Type B pancreatic cell (in vitro differentiated cells): Measurements from ENCODE around the gene ICA1L. TPM values are rescaled to one million over a fixed set of nuclear protein-coding genes. Genes with fewer than 3 reads are reported as not detected.
"Not testable (repeated sequence)": the region's sequence is repeated elsewhere in the genome, so short reads cannot be mapped to it uniquely, and the experiment has no call there.

Experiments used
- DNase-seq: peaks from one replicate; pipeline ENCODE4 v3.0.0; 2021; ENCODE audit warnings: mixed read lengths; ENCODE audit not compliant: unreplicated experiment; ENCODE audit errors: extremely low spot score
- H3K27ac Mint-ChIP-seq: 2 replicates; pipeline ENCODE4 v1.8.0; 2021; ENCODE audit warnings: mild to moderate bottlenecking, mixed read lengths
- H3K27me3 Mint-ChIP-seq: 2 replicates; pipeline ENCODE4 v1.8.0; 2021; ENCODE audit warnings: mixed read lengths
- H3K36me3 Mint-ChIP-seq: 2 replicates; pipeline ENCODE4 v1.8.0; 2021; ENCODE audit warnings: mixed read lengths
- H3K4me1 Mint-ChIP-seq: one replicate; pipeline ENCODE4 v1.8.0; 2021; ENCODE audit warnings: mixed read lengths; ENCODE audit not compliant: unreplicated experiment
- H3K4me3 Mint-ChIP-seq: 2 replicates; pipeline ENCODE4 v1.8.0; 2021; ENCODE audit warnings: mild to moderate bottlenecking, mixed read lengths
- H3K9me3 Mint-ChIP-seq: 2 replicates; pipeline ENCODE4 v1.8.0; 2021; ENCODE audit warnings: mixed read lengths
- CTCF ChIP-seq: fragments of 200-600 bp; sonication (generic); conservative IDR thresholded peaks from 2 replicates; pipeline ENCODE4 v1.5.0; 2021; ENCODE audit warnings: antibody characterized with exemption, mild to moderate bottlenecking
- total RNA-seq: library from RNA; stranded (reverse); gene quantifications from 2 replicates; pipeline ENCODE4 v1.2.1, GENCODE V29; 2021; ENCODE audit warnings: low replicate concordance

Gene ICA1L
- total RNA-seq, 1 donor from 2014 or later, result 11.5 TPM

- H3K27me3 Mint-ChIP-seq, result no peaks in the 10 kb centered on the region
- H3K27ac Mint-ChIP-seq, result no peak overlapping the region
- no peak for DNase-seq
- H3K36me3 Mint-ChIP-seq, result no peaks in the 10 kb centered on the region
- H3K4me3 Mint-ChIP-seq, result no peak overlapping the region
- no peak for TF ChIP-seq CTCF
- no peaks in the 10 kb centered on the region for H3K9me3 Mint-ChIP-seq
- H3K4me1 Mint-ChIP-seq, result no peaks in the 10 kb centered on the region
These were observed 13.0 kb downstream of the ICA1L start for GRCh38 chr2:202858601-202859000.

GRCh38 chr2:202849343-202849742 is 22.2 kb downstream of the ICA1L start:
- H3K4me1 Mint-ChIP-seq, H3K36me3 Mint-ChIP-seq: not testable (repeated sequence)

GRCh38 chr2:202848813-202849212 is 22.8 kb downstream of the ICA1L start:
- Mint-ChIP-seq H3K4me3 (no peak overlapping the region), H3K36me3 (no peaks in the 10 kb centered on the region), H3K27me3 (no peaks in the 10 kb centered on the region), H3K4me1 (no peaks in the 10 kb centered on the region), H3K27ac (no peak overlapping the region), H3K9me3 (peaks cover 5% of the 10 kb centered on the region)
- no peak for TF ChIP-seq CTCF
- no peak for DNase-seq

More at GRCh38 chr2:202849343-202849742, 22.2 kb downstream of the ICA1L start:
- DNase-seq, H3K4me3 Mint-ChIP-seq, H3K9me3 Mint-ChIP-seq, H3K27me3 Mint-ChIP-seq, H3K27ac Mint-ChIP-seq: not testable (repeated sequence)

GRCh38 chr2:202847693-202848524 is 23.7 kb downstream of the ICA1L start:
- no peak for TF ChIP-seq CTCF
- DNase-seq, result no peak
- no peak overlapping the region for H3K4me3 Mint-ChIP-seq
- peaks cover 5% of the 10 kb centered on the region for H3K9me3 Mint-ChIP-seq
- no peaks in the 10 kb centered on the region for H3K36me3 Mint-ChIP-seq
- H3K27me3 Mint-ChIP-seq, result no peaks in the 10 kb centered on the region
- H3K4me1 Mint-ChIP-seq, result no peaks in the 10 kb centered on the region
- no peak overlapping the region for H3K27ac Mint-ChIP-seq

GRCh38 chr2:202844656-202845055 is 26.9 kb downstream of the ICA1L start:
- TF ChIP-seq CTCF, result no peak
- Mint-ChIP-seq H3K4me1 (no peaks in the 10 kb centered on the region), H3K27ac (no peak overlapping the region), H3K27me3 (no peaks in the 10 kb centered on the region), H3K36me3 (peaks cover 8% of the 10 kb centered on the region), H3K9me3 (peaks cover 6% of the 10 kb centered on the region), H3K4me3 (no peak overlapping the region)
- no peak for DNase-seq

GRCh38 chr2:202842690-202843089 is 28.9 kb downstream of the ICA1L start:
- H3K9me3 Mint-ChIP-seq, result peaks cover 6% of the 10 kb centered on the region
- H3K4me1 Mint-ChIP-seq, result no peaks in the 10 kb centered on the region
- no peak for DNase-seq
- no peak overlapping the region for H3K4me3 Mint-ChIP-seq
- H3K27me3 Mint-ChIP-seq, result no peaks in the 10 kb centered on the region
- no peak overlapping the region for H3K27ac Mint-ChIP-seq
- H3K36me3 Mint-ChIP-seq, result peaks cover 8% of the 10 kb centered on the region
- TF ChIP-seq CTCF, result no peak
